ENCODE measurements around the gene SS18L1.
"Not testable (repeated sequence)": the region's sequence is repeated elsewhere in the genome, so short reads cannot be mapped to it uniquely, and the experiment has no call there.

SS18L1 gene, protein sequence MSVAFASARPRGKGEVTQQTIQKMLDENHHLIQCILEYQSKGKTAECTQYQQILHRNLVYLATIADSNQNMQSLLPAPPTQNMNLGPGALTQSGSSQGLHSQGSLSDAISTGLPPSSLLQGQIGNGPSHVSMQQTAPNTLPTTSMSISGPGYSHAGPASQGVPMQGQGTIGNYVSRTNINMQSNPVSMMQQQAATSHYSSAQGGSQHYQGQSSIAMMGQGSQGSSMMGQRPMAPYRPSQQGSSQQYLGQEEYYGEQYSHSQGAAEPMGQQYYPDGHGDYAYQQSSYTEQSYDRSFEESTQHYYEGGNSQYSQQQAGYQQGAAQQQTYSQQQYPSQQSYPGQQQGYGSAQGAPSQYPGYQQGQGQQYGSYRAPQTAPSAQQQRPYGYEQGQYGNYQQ

DNA sequence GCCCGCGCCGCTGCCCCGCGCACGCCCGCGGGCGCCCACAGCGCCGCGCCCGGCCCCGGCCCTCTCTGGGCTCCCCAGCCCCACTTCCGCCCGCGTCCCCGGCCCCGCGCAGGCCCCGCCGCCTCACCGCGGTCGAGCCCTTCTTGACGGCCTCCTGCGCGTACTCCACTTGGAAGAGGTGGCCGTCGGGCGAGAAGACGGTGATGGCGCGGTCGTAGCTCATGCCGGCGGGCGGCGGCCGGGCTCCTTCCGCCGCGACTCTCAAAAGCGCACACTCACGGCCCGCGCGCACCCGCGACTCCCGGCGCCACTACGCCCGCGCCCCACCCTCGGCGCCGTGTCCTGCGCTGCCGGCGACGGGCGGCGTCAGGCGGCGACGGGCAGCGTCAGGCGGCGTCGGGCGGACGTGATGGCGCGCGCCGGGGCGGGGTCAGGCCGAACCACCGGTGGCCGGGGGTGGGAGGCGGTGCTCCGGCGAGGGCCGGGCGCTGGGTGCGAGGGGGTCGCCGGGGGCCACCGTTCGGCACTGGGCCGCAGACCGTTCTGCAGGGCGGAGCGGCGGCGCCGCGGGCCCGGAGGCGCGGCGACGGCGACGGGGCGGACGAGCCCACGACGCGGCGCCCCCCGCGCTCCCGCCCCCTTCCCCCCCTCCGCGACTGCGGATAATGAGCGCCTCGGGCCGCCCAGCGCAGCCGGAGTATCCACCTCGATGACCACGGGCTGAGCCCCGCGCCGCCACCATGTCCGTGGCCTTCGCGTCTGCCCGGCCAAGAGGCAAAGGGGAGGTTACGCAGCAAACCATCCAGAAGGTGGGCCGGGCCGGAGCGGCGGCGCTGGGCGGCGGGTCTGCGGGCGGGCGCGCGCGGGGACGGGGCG is at the start of gene SS18L1, which contains the start of gene PSMA7:
Gene SS18L1, plus strand, starts transcription at position 689 of the 876 bp plus-strand sequence. Its CDS starts 52 bp downstream, at position 741.
Gene PSMA7, minus strand, starts transcription at position 314 of the 876 bp plus-strand sequence. Its CDS starts 91 bp downstream, at position 223.
- peak; percentile 51 to 97 for DNase-seq

DNA sequence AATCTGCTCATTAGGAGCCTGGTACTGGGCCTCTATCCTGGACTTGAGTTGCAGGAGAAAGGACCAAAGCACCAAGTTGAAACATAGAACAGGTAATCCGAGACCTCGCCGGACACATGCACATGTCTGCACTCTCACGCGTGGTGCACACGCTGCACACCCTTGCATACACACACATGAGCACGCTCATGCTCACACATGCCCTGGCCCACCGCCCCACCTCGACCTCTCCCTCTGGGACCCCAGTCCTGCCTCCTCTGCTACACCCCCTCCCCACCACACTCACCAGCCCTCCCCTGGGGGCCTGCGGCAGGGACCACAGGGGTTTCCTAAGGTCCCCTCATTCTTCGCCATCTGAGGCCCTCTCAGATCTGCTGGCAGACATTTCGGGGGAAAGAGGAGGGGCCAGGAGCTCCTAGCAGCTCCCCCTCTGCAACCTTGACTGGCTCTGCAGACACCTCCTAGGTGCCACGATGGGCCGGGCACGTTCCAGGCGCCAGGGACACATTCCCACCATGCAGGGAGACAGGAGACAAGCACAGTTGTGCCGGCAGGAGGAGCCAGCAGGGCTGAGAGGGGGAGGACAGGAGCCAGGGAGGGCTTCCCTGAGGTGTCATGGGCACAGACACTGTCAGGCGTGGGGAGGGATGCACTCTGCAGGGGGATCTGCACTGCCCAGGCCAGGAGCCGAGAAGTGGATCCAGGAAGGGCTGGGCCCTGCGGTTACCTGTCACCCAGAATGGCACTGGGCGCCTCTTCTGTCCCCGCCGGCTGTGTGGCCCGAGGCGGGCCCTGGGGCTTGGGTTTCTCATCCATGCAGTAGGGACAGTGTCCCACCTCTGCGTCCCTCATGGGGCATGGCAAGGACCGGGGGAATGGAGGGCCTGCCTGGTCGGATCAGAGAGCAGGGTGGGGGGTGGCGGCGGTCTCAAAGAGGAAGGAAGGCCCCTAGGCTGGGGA is 46.9 kb upstream of the SS18L1 start:
- no peak for DNase-seq

DNA sequence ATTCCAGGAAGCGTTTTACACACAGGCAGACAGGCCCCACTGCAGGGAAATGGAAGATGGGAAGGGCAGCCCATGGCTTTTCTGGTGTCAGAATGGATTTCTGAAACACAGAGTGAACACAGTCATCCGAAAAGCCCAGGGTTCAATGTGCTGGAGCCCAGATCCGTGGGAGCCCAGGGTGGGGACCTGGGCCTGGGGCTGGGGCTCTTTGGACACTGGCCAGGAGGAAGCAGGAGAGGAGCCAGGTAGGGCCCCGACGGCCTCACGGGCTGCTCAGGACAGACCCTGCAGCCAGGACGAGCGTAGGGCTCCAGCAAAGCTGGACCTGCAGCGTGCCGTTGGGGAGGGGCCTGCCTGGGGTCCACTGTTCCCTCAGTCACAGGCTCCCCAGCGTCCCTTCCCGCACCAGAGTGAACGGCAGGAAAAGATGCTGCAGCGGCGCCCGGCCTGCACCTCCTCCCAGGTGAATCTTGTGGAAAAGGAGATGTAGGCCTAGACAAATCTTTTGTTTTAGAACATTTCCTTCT is 45.6 kb upstream of the SS18L1 start:
- no peak for DNase-seq

DNA sequence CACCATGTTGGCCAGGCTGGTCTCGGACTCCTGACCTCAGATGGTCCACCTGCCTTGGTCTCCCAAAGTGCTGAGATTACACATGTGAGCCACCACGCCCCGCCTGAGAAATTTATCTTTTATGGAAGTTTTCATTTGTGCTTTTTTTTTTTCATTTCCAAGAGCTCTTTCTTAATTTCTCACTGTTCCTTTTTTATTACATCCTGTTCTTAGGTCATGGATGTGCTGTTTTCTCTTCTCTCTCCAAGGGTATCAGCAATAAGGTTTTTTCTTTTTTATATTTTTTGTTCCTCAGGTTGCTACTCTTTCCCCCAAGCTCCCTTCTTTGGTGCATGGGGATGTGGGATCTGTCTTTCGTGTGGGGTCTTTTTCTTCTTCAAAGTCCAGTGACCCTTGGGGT is 42.5 kb upstream of the SS18L1 start:
- no peak for DNase-seq

DNA sequence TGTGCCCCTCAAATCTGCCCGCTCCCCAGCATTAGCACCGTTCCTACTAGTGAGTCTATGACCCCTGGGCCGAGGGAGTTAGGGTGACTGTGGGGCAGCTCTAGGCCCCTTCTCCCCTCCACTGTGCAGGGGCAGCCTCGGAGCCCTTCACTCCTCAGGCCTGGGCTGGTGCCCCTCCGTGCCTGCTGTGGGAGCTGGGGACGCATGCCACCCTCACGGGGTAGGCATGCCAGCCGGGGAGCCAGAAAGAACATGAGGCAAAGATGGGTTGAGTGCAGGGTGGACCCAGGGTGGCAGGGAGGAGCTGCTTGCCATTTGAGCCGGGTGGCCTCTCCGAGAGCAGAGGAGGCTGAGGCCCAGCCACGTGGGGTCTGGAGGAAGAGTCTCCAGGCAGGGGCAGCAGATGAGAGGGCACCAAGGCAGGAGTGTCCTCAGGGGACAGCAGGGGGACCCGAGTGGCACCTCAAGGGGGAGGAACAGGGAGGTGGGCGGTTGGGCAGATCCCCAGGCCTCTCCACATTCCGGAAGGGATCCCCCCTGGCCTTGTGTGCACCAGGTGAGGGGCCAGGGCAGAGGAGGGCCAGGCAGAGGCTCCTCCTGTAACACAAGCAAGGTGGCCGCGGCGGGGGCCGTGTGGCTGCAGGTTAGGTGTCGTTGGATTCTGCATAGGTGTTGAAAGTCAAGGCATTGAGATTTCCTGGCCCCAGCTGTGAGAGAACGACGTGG is 39.9 kb upstream of the SS18L1 start:
- no peak for DNase-seq

DNA sequence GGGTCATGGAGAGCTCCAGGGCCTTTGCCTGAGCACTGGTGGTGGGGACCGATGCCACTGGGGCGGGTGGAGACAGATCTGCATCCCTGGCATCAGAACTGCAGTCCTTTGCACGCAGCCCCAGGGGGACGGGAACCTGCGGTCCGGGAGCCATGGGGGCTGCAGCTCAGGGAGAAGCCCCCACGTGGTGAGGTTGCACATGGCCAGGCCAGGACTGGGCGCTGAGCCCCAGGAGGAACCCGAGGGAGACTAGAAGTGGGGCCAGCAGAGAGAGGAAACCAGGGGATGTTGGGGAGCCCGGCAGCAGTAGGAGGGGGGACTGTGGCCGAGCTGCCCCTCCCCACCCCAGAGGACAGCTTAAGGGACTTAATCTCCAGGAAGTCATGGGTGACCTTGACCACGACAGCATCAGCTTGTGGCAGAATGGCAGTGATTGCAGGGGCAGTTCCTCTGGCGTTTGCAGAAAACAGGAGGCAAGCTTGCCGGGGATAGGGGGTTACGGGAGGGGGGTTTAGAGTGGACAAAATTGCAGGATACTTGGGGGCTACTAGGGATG is 39.3 kb upstream of the SS18L1 start:
- DNase-seq: no peak

DNA sequence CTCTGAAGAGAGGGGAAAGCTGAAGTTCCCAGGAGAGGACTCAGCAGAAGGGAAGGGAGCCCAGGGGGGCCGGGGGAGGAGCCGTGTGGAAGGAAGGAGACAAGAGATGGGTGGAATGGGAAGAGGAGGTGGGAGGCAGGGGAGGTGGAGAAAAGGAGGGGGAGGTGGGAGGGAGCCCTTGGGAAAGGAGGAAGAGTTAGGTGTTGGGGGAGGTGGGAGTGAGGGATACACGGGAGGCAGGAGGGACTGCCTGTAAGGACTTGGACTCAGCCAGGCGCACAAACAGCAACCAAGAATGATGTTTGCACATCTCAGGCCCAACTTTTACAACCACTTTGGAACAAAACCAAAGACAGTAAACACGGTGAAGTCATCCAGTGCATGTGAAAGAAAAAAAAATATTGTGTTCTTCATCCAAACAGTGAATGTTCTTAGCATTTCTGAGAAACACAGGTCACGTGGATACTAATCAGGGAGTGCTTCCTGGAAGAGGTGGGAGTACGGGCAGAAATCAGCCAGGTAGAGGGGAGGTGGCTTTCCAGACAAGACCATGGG is 38.7 kb upstream of the SS18L1 start:
- no peak for DNase-seq

DNA sequence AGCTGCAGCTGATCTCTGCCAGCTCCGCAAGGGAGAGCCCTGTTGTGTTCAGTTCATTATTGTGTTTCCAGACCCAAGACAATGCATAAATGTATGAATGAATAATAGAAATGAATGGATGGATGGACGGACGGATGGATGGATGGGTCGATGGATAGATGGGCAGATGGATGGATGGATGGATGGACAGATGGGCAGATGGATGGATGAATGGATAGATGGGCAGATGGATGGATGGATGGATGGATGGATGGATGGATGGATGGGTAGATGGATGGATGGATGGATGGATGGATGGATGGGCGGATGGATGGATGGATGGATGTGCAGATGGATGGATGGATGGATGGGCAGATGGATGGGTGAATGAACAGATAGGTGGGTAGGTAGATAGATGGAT is 38.0 kb upstream of the SS18L1 start:
- DNase-seq: no peak

DNA sequence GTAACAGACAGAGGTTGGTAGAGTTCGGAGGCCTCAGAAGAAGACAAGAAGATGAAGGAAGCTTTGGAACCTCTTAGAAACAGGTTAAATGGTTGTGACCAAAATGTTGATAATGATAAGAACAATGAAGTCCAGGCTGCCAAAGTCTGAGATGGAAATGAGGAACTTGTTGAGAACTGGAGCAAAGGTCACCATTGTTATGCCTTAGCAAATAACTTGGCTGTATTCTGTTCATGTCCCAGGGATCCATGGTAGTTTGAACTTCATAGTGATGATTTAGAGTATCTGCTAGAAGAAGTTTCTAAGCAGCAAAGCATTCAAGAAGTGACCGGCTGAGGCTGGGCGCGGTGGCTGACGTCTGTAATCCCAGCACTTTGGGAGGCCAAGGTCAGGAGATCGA is 32.4 kb upstream of the SS18L1 start:
- DNase-seq: no peak

DNA sequence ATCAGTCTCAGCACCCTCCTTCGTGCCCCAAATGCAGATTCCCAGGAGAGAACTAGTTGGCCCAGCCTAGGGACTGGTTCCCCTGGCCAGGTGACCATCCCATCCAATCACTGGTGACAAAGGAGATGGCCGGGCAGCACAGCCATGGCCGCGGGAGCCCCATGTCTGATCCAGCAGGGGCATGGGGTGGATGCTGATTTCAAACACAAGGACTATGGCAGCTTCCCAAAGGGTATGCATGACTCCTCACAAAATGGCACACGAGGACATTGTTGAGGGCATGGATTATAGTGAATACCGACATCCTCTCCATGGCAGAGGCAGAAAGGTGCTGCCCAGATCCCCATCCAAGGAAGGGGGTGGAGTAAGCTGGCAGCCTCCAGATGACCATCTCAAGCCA is 31.2 kb upstream of the SS18L1 start:
- no peak for DNase-seq

DNA sequence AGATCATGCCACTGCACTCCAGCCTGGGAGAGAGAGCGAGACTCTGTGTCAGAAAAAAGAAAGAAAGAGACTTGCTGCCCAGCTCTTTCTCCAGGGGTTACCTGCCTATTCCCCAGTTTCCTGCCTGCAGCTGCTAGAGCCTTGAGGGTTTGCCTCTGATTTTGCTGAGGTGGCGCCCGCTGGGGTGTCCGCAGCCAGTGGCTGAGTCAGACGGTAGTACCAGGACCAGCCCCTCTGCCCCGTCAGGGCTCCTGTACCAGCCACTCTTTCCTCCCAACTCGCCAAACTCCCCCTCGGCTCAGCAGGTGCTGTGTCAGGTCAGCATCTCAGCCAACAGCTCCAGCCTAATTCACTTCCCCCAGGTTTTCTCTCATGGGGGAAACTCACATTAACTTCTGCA is 28.7 kb upstream of the SS18L1 start:
- no peak for DNase-seq

DNA sequence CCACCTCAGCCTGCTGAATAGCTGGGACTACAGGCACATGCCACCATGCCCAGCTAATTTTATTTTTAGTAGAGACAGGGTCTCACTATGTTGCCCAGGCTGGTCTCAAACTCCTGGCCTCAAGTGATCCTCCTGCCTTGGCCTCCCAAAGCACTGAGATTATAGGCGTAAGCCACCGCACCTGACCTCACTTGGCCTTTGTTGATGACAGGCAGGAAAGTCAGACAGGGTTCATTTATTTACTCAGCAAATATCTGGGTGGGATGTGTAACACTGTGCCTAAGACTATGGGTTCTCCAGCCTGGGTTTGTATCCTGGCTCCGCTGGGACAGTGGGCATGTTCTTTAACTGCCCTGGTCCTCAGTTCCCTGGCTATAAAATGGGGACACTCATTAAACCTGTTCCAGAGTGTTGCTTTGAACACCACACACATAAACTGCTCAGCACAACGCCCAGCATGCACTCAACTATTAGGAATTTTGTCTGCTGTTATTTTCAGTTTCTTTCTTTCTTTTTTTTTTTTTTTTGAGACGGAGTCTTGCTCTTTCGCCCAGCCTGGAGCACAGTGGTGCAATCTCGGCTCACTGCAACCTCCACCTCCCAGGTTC is 27.7 kb upstream of the SS18L1 start:
- not testable (repeated sequence) for DNase-seq

DNA sequence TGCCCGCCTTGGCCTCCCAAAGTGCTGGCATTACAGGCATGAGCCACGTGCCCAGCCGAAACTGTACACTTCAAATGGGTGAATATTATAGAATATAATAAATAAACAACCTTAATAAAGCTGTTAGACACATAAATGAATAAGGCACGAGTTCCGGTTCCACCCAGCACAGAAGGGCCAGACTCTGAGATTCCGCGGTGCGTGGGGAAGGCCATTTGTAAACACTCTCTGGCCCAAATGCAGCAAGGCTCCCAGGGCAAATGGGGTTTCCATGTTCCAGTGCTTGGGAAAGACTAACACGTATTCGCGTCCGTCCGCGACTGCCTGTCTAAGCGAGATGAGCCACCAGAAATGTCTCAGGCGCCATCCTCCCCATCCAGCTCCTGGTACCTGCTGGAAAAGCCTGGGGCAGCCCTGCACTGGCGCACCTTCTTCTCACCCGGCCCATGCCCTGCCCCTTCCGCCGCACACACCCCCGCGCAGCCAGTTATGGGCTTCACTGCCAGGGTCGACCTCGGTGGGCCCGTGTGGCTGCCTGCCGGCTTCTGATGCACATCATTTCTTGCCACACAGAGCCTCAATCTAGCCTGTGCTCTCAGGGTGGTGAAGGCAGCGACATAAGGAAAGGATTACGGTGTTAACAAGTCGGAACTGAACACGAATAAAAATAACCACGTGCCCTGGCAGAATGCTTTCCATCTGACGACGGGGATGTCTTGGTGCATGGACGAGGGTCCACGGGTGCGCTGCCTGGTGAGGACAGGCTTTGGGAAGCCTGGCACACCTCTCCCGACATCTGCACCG is 26.8 kb upstream of the SS18L1 start:
- DNase-seq: no peak

DNA sequence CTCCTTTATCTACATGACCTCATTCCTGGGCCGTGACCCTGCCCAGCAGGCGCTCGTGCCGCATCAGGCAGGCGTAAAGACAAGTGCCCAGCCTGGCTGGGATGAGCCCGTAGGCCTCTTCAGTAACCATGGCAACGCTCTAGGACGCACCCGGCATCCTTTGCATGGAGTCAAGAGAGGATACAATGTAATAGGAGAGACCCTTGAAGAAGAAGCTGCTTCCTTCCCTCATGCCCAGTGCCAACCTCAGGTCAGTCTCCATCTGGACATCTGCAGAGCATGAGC is 26.3 kb upstream of the SS18L1 start:
- no peak for DNase-seq

DNA sequence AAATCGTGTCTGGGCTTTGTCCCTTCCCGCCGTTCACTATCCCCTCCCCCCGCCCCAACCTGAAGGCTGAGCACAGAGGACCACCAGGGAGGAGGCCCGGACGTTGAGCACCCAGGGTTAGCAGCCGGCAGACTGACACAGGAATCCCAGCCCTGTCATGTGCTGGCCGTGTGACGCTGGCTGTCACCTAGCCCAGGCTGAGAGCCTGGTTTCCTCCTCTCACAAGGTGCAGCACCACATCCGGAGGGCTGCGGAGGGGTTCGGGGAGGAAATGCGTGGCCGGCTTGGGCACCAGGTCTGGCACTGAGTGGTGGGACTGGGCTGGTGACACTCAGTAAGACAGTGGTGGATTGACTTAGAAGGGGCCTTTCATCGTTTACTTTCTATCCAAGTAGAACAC is 25.9 kb upstream of the SS18L1 start:
- DNase-seq: no peak

DNA sequence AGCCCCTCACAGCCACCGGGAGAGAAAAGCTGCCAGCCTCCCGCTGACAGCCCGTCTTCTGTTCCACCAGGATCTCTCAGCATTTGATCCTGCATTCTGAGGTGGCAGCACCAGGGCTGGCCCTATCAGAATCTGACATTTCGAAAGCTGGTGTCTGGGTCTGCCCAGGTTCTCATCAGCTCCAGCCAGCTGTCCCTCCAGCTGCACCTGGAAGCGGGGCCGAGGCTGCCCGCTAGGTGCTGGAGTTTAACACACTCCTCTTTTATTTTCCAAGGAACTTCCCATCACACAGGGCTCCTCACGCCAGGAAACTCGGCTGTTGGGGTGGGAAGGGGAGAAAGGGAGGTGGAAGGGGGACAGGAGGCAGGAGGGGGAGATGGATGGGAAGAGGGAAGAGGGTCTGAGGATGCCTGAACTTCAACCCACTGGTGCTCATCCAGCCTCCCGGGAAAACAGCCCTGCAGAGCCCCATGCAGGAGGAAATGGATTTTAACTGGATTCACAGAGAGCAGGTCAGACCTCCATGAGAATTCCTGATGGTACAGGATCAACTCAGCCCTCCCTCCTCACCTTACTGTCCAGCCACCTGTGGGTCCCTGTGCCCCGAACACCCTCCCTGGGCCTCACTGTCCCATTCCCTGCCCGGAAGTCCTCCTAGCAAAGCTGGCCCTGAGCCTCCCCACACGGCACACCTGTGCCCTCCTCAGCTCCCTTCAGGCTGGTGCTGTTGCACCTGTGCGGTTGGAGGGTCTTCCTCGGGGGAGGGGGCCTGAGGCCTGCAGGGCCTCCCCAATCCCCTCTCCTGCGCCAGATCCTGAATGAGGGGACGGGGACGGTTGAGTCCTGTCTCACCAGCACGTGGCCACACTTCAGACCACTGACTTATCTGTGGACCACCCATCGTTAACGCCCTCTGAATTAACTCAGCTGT is 25.2 kb upstream of the SS18L1 start:
- no peak for DNase-seq

DNA sequence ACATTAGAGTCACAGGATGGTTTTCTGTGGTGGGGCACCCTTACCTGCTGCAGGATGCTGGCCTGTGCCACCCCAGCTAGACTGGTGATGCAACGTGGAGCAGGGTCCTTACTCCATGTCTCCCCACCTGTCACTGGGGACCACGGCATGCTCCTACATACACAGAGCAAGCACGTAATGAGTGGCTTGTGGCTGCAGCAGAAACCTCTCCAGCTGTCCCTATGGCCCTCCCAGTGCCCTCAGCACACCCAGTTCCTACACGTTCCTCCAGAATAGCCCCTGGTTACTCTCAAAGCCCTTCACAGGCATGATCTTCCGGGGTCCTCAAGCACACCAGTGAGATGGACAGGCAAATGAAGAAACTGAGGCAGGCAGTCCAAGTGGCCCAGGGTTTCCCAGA is 24.5 kb upstream of the SS18L1 start:
- no peak for DNase-seq

DNA sequence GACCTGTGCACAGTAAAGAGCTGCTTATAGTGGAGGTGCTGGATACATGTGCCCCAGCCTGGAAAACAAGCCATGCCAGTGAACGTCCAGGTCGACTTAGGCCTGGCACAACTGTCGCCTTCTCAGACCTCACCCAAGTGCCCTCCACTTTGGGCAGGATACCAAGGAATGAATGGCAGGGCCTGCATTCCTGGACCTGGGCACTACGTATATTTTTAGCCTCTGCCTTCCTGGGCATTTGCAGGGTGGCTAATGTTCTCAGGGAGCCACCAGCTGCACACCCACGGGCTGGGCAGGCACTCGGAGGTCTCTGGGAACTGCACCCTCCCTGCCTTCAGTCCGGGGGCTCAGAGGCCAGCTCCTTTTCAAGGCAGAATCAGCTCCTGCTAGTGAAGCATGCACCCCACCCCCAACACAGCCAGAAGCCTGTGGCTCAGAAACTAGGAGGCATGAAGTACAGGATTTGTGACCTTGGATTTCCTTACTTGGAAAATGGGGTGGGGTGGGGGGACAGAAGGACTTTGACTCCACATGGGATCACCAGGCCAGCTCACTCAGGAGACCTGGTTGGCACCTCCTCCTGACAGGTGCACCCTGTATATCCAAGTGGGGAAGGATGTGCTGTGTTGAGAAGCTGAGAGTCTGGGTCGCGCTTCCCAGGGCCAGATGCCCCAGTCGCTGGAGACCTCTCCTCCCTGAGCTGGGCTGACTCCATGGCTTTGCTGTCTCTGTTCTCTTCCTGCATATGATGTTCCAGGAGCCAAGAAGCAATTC is 23.8 kb upstream of the SS18L1 start:
- DNase-seq: no peak

All from NCI-H526 (cell line).